K562 (cell line): Measurements from ENCODE around the gene CHN2. TPM values are rescaled to one million over a fixed set of nuclear protein-coding genes. Genes with fewer than 3 reads are reported as not detected.

Experiments
- ATAC-seq: fragments of 200-7000 bp; cut with Tn5 transposase; 3 replicates; pipeline ENCODE4 v1.9.1; 2020; ENCODE audit warnings: moderate library complexity
- BruUV-seq: library from RNA; stranded (reverse); fragments of 400-500 nt; replicated peaks from 2 replicates; lab custom pipeline; 2021; lab: Mats Ljungman, UMichigan
- CTCF ChIA-PET: fragments of 300-600 bp; formaldehyde crosslinking; extraction: SDS; loops from one replicate; lab custom pipeline; 2021; ENCODE audit warnings: low intra/inter-chr PET ratio; lab: Yijun Ruan, JAX
- POLR2A ChIA-PET: fragments of 300-600, 350-650 bp; sonication (Branson Sonifier 250); formaldehyde crosslinking; extraction: SDS; loops from one replicate; lab custom pipeline; 2021; ENCODE audit warnings: antibody characterized with exemption, inconsistent platforms; lab: Yijun Ruan, JAX
- DNase-seq, 4 experiments: peaks; one replicate each; pipeline versions ENCODE4 v3.0.0 to v3.0.0-alpha.2; 2011 to 2018; ENCODE audit warnings: low spot score in 3 of 4, mixed read lengths in 3 of 4; ENCODE audit errors: extremely low read depth in 1 of 4
- FAIRE-seq: peaks from 2 replicates; lab custom pipeline; 2011; peaks lifted over from hg19 to GRCh38; lab: Jason Lieb, UNC
- H2AFZ ChIP-seq: 2 replicates; pipeline ENCODE4 v1.6.0; 2011; ENCODE audit warnings: low read depth, low read length, control low read depth, inconsistent platforms
- H3K27ac ChIP-seq: fragments of 200-600 bp; 3 replicates; pipeline ENCODE4 v1.8.0; 2011; ENCODE audit warnings: low read depth, mild to moderate bottlenecking, control low read depth, inconsistent platforms, low read length, moderate library complexity, mixed read lengths; ENCODE audit errors: extremely low read depth
- H3K27me3 ChIP-seq, 2 experiments: fragments of 300-600 bp in 1 of 2; 2 replicates in 1 of 2; 3 replicates in 1 of 2; pipeline versions ENCODE4 v1.6.0 to v1.8.0; 2011; ENCODE audit warnings: inconsistent platforms in 2 of 2, low read length in 2 of 2, mild to moderate bottlenecking in 1 of 2, mixed read lengths in 1 of 2, moderate library complexity in 1 of 2; ENCODE audit not compliant: control insufficient read depth in 2 of 2, insufficient read depth in 2 of 2
- H3K36me3 ChIP-seq: fragments of 300-600 bp; 3 replicates; pipeline ENCODE4 v1.8.0; 2011; ENCODE audit warnings: mild to moderate bottlenecking, low read length, inconsistent platforms; ENCODE audit not compliant: control insufficient read depth, insufficient read depth
- H3K4me1 ChIP-seq, 2 experiments: fragments of 200-600 bp in 1 of 2; replicated peaks in 1 of 2; 2 replicates in 1 of 2; 3 replicates in 1 of 2; pipeline versions ENCODE4 v1.5.1 to v1.8.0; 2011; ENCODE audit warnings: inconsistent platforms in 2 of 2, low read length in 2 of 2, mild to moderate bottlenecking in 1 of 2, mixed read lengths in 1 of 2, moderate library complexity in 1 of 2; ENCODE audit not compliant: control insufficient read depth in 2 of 2, insufficient read depth in 2 of 2
- H3K4me2 ChIP-seq: 2 replicates; pipeline ENCODE4 v1.6.1; 2011; ENCODE audit warnings: low read length, control low read depth, inconsistent platforms, mixed read lengths; ENCODE audit not compliant: insufficient read depth
- H3K4me3 ChIP-seq: fragments of 200-600 bp; sonication (generic), shearing (Covaris generic); 2 replicates; pipeline ENCODE4 v1.5.1; 2016; ENCODE audit warnings: control low read depth, inconsistent platforms
- H3K79me2 ChIP-seq: fragments of 200-600 bp; 3 replicates; pipeline ENCODE4 v1.8.0; 2011; ENCODE audit warnings: low read length, inconsistent platforms; ENCODE audit not compliant: control insufficient read depth, insufficient read depth
- H3K9ac ChIP-seq, 2 experiments: 2 replicates each; pipeline versions ENCODE4 v1.6.0 to v1.6.1; 2011; ENCODE audit warnings: low read depth in 2 of 2, low read length in 2 of 2, control low read depth in 1 of 2, inconsistent platforms in 1 of 2, mild to moderate bottlenecking in 1 of 2, mixed read lengths in 1 of 2; ENCODE audit not compliant: insufficient read depth in 1 of 2
- H3K9me1 ChIP-seq: one replicate; pipeline ENCODE4 v1.6.0; 2011; ENCODE audit warnings: inconsistent platforms, mild to moderate bottlenecking, low read length, moderate library complexity; ENCODE audit not compliant: control insufficient read depth, insufficient read depth
- H3K9me3 ChIP-seq: replicated peaks from 2 replicates; pipeline ENCODE4 v1.5.1; 2011; ENCODE audit warnings: low read depth, low read length, inconsistent platforms; ENCODE audit not compliant: control insufficient read depth, insufficient read depth
- H4K20me1 ChIP-seq: replicated peaks from 2 replicates; pipeline ENCODE4 v1.6.1; 2011; ENCODE audit warnings: low read length, inconsistent platforms, mixed read lengths; ENCODE audit not compliant: control insufficient read depth, insufficient read depth
- GATAD2B ChIP-seq: fragments of 450-650 bp; IDR thresholded peaks from 2 replicates; pipeline ENCODE4 v1.6.1; 2017; ENCODE audit warnings: mild to moderate bottlenecking, borderline replicate concordance
- MAFF ChIP-seq: IDR thresholded peaks from 2 replicates; pipeline ENCODE4 v1.6.1; 2012; ENCODE audit warnings: low read length, improper control_type of control experiment
- MEF2A ChIP-seq: IDR thresholded peaks from 2 replicates; pipeline ENCODE4 v1.6.1; 2011; ENCODE audit warnings: low read depth, mild to moderate bottlenecking, low read length, moderate library complexity; ENCODE audit not compliant: control insufficient read depth
- PHF20 ChIP-seq: fragments of 450-650 bp; IDR thresholded peaks from 2 replicates; pipeline ENCODE4 v1.6.1; 2018; ENCODE audit not compliant: partially characterized antibody
- POLR2B ChIP-seq: fragments of 450-650 bp; IDR thresholded peaks from 2 replicates; pipeline ENCODE4 v1.6.1; 2018; ENCODE audit warnings: low read depth; ENCODE audit not compliant: partially characterized antibody
- SMAD2 ChIP-seq: fragments of 150-350 bp; IDR thresholded peaks from 2 replicates; pipeline ENCODE4 v1.6.1; 2014; ENCODE audit warnings: low read depth, mild to moderate bottlenecking, low read length
- TBL1XR1 ChIP-seq, 2 experiments: IDR thresholded peaks; 2 replicates each; pipeline ENCODE4 v1.6.1; 2012; ENCODE audit warnings: improper control_type of control experiment in 2 of 2, low read length in 2 of 2, mild to moderate bottlenecking in 1 of 2
- TCF7 ChIP-seq: sonication (generic); IDR thresholded peaks from 2 replicates; pipeline ENCODE4 v1.6.1; 2016; ENCODE audit warnings: antibody characterized with exemption, borderline replicate concordance
- ZNF212 ChIP-seq: fragments of 450-650 bp; formaldehyde crosslinking; IDR thresholded peaks from 2 replicates; pipeline ENCODE4 v1.4.0; 2020; ENCODE audit warnings: mild to moderate bottlenecking
- WGBS: fragments of 100-300 bp; shearing (Covaris generic); methylation state at CpG from one replicate; pipeline ENCODE4 v1.1.6; 2016; ENCODE audit warnings: low coverage, mixed read lengths; ENCODE audit not compliant: insufficient coverage; ENCODE audit errors: missing lambda C conversion rate; 5-methylcytosine and 5-hydroxymethylcytosine counted together
- in situ Hi-C: fragments of 300-500 bp; cut with MboI; formaldehyde crosslinking; loops from 4 replicates; pipeline ENCODE4 v1.15.0; 2018; ENCODE audit warnings: inconsistent platforms, mixed read lengths
- intact Hi-C: fragments of 100-400 bp; cut with micrococcal nuclease; formaldehyde crosslinking; loops from 2 replicates; pipeline ENCODE4 v1.14.2; 2022
- polyA plus RNA-seq, 8 experiments: library from polyadenylated mRNA; depleted of rRNA in 4 of 8; stranded (reverse) in 5 of 8; unstranded in 3 of 8; fragments of >200 nt; fragmentation: Nextera tagmentation in 2 of 8; fragmentation: Illumina TruSeq in 1 of 8; extraction: Ambion mirVana in 2 of 8; extraction: Trizol in 1 of 8; gene quantifications; 2 replicates each; pipeline versions ENCODE4 v1.2.1 to v1.2.3, GENCODE V29; 2011 to 2014; ENCODE audit warnings: inconsistent platforms in 1 of 8, missing spikeins in 1 of 8
- total RNA-seq, 7 experiments: library from RNA; depleted of rRNA in 6 of 7; stranded (reverse); fragments of >200 nt in 6 of 7; fragmentation: Illumina TruSeq in 2 of 7; extraction: Trizol in 2 of 7; gene quantifications; 2 replicates each; pipeline versions ENCODE4 v1.2.1 to v1.2.3, GENCODE V29; 2011 to 2021; ENCODE audit warnings: low replicate concordance in 1 of 7
- TF ChIP-seq, protein P1 (sequence below): fragments of 250-450 bp; sonication (Bioruptor Pico); IDR thresholded peaks from 2 replicates; pipeline ENCODE4 v1.8.0; 2022; ENCODE audit warnings: moderate library complexity, mild to moderate bottlenecking, inconsistent platforms
- TF ChIP-seq, protein P2 (sequence below): fragments of 450-650 bp; formaldehyde crosslinking; IDR thresholded peaks from 2 replicates; pipeline ENCODE4 v1.4.0; 2020; ENCODE audit warnings: mild to moderate bottlenecking
- TF ChIP-seq, protein P3 (sequence below): sonication (generic); formaldehyde crosslinking; IDR thresholded peaks from 2 replicates; pipeline ENCODE4 v1.8.0; 2023; ENCODE audit warnings: mild to moderate bottlenecking, missing genetic modification reagents

Gene CHN2
- total and polyA plus RNA-seq, 9 of the 15 experiments (the other 6 are each of a cell fraction or from before 2014, with no cell fraction given) = 0.12 to 2.1 (median 0.31) TPM; not detected in 1

DNA sequence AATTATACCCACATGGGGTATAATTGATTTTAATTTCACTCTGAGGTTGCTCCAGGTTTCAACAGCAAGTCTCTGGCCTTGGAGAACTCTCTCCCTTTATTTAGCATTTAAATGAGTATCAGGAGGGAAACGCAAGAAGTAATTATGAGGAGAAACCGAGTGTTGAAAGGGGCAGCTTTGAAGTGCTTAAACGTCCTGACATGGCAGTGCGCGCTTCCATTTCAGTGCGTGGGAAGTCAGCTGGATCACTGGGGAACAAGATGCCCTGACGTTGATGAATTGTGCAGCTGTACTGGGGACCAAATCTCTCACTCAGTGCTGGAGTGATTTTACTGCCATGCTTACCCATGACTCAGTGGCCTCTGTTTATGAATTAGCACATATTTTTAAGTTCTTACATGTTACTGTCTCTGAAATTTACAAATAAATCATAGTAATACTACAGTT is 263.0 kb downstream of the CHN2 start:
- no peak overlapping the region for H3K4me2 ChIP-seq
- H3K36me3 ChIP-seq = no peaks in the 10 kb centered on the region
- H3K4me1 ChIP-seq = no peaks in the 10 kb centered on the region
- H3K9me3 ChIP-seq = no peaks in the 10 kb centered on the region
- ATAC-seq (no peak), FAIRE-seq (no peak), DNase-seq (no peak)
- ChIA-PET CTCF (no interaction called here), POLR2A (interaction anchor here (1.4 kb wide), 1 partner anchor 9 kb away, joined by 3 read pairs; no protein-coding TSS in a partner anchor)
- H3K27ac ChIP-seq = no peak overlapping the region
- intact Hi-C loops = no loop called here
- no peak overlapping the region for H3K4me3 ChIP-seq
- H3K9ac ChIP-seq = no peak overlapping the region
- no peak for TF ChIP-seq MEF2A
- TF ChIP-seq, protein P1, sequence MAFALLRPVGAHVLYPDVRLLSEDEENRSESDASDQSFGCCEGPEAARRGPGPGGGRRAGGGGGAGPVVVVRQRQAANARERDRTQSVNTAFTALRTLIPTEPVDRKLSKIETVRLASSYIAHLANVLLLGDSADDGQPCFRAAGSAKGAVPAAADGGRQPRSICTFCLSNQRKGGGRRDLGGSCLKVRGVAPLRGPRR (CRISPR knock-in tag) = no peak
- no peak for TF ChIP-seq TBL1XR1 (IDR thresholded peaks at IDR 0.05; ENCODE audit: low read length in 2 of 2)
- TF ChIP-seq GATAD2B = no peak
- TF ChIP-seq PHF20 = no peak
- TF ChIP-seq, protein P2, sequence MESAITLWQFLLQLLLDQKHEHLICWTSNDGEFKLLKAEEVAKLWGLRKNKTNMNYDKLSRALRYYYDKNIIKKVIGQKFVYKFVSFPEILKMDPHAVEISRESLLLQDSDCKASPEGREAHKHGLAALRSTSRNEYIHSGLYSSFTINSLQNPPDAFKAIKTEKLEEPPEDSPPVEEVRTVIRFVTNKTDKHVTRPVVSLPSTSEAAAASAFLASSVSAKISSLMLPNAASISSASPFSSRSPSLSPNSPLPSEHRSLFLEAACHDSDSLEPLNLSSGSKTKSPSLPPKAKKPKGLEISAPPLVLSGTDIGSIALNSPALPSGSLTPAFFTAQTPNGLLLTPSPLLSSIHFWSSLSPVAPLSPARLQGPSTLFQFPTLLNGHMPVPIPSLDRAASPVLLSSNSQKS = no peak
- TF ChIP-seq, protein P3, sequence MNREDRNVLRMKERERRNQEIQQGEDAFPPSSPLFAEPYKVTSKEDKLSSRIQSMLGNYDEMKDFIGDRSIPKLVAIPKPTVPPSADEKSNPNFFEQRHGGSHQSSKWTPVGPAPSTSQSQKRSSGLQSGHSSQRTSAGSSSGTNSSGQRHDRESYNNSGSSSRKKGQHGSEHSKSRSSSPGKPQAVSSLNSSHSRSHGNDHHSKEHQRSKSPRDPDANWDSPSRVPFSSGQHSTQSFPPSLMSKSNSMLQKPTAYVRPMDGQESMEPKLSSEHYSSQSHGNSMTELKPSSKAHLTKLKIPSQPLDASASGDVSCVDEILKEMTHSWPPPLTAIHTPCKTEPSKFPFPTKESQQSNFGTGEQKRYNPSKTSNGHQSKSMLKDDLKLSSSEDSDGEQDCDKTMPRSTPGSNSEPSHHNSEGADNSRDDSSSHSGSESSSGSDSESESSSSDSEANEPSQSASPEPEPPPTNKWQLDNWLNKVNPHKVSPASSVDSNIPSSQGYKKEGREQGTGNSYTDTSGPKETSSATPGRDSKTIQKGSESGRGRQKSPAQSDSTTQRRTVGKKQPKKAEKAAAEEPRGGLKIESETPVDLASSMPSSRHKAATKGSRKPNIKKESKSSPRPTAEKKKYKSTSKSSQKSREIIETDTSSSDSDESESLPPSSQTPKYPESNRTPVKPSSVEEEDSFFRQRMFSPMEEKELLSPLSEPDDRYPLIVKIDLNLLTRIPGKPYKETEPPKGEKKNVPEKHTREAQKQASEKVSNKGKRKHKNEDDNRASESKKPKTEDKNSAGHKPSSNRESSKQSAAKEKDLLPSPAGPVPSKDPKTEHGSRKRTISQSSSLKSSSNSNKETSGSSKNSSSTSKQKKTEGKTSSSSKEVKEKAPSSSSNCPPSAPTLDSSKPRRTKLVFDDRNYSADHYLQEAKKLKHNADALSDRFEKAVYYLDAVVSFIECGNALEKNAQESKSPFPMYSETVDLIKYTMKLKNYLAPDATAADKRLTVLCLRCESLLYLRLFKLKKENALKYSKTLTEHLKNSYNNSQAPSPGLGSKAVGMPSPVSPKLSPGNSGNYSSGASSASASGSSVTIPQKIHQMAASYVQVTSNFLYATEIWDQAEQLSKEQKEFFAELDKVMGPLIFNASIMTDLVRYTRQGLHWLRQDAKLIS (CRISPR knock-in tag) = no peak
- TF ChIP-seq SMAD2 = no peak
- TF ChIP-seq TCF7 = no peak
- no peak for TF ChIP-seq MAFF
- no peak for TF ChIP-seq POLR2B
- no peak for TF ChIP-seq ZNF212 (CRISPR knock-in tag)
- H3K9me1 ChIP-seq = no peaks in the 10 kb centered on the region
- H3K27me3 ChIP-seq = peaks cover 7 to 17% of the 10 kb centered on the region in 2 experiments; a peak in 3 of 5 replicates
- WGBS = 19% methylated on average over 7 of the region's 7 CpGs
- no peak overlapping the region for H2AFZ ChIP-seq
- no peaks in the 10 kb centered on the region for H3K79me2 ChIP-seq
- BruUV-seq = no TSS peak
- no peaks in the 10 kb centered on the region; the same call in 1 of the 2 replicates for H4K20me1 ChIP-seq
- in situ Hi-C loops = no loop called here
